Measurements from ENCODE around the gene ZNF616. TPM values are rescaled to one million over a fixed set of nuclear protein-coding genes. Genes with fewer than 3 reads are reported as not detected.

Gene ZNF616
- total RNA-seq, 4 donors from 2014 or later: 11.0 to 14.1 (median 13.2) TPM

- Histone ChIP-seq H3K27ac (no peak overlapping the region), H3K9me3 (peaks cover 5% of the 10 kb centered on the region), H3K27me3 (no peaks in the 10 kb centered on the region), H3K36me3 (peaks cover 24 to 29% of the 10 kb centered on the region in 2 donors), H3K4me3 (replicated peaks in 1 of 3) (no peak overlapping the region), H3K4me1 (no peaks in the 10 kb centered on the region)
- TF ChIP-seq POLR2A (IDR thresholded peaks at IDR 0.05): no peak
- TF ChIP-seq, protein P1, sequence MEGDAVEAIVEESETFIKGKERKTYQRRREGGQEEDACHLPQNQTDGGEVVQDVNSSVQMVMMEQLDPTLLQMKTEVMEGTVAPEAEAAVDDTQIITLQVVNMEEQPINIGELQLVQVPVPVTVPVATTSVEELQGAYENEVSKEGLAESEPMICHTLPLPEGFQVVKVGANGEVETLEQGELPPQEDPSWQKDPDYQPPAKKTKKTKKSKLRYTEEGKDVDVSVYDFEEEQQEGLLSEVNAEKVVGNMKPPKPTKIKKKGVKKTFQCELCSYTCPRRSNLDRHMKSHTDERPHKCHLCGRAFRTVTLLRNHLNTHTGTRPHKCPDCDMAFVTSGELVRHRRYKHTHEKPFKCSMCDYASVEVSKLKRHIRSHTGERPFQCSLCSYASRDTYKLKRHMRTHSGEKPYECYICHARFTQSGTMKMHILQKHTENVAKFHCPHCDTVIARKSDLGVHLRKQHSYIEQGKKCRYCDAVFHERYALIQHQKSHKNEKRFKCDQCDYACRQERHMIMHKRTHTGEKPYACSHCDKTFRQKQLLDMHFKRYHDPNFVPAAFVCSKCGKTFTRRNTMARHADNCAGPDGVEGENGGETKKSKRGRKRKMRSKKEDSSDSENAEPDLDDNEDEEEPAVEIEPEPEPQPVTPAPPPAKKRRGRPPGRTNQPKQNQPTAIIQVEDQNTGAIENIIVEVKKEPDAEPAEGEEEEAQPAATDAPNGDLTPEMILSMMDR (IDR thresholded peaks at IDR 0.05): no peak
- 97% methylated on average over 15 of the region's 15 CpGs for WGBS, 2 donors
- intact Hi-C loops (cut with DNase I): no loop called here
- no peak for DNase-seq
Measured at GRCh38 chr19:52155596-52156359, 16.0 kb upstream of the ZNF616 start.

- Histone ChIP-seq H3K27ac (no peak overlapping the region), H3K4me1 (no peaks in the 10 kb centered on the region), H3K4me3 (replicated peaks in 1 of 3) (no peak overlapping the region), H3K36me3 (no peaks in the 10 kb centered on the region), H3K27me3 (no peaks in the 10 kb centered on the region), H3K9me3 (no peaks in the 10 kb centered on the region)
- DNase-seq: no peak
- intact Hi-C loops (cut with DNase I): no loop called here
- no peak for TF ChIP-seq POLR2A (IDR thresholded peaks at IDR 0.05)
- TF ChIP-seq, protein P1 (IDR thresholded peaks at IDR 0.05): no peak
Measured at GRCh38 chr19:52148256-52148655, 8.5 kb upstream of the ZNF616 start.

DNA sequence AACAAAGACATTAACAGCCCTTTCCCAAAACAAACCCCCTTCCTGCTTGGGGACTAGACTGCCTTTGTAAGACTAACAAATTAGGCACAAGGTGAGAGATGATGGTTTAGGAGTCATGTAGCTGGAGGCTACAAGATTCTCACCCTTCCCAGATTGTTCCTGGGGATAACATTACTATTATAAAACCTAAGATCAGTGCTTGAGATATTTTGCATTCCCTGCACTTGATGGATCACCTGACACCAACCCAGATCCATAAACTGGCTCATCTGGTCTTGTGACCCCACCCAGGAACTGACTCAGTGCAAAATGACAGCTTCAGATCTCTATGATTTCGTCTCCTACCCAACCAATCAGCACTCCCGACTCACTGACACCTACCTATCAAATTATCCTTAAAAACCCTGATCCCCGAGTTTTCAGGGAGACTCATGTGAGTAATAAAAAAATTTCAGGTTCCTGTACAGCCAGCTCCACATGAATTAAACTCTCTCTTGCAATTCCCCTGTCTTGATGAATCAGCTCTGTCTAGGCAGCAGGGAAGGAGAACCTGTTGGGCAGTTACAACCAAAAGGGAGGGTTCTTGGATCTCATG is 2.4 kb upstream of the ZNF616 start:
- peaks cover 0 to 10% of the 10 kb centered on the region in 2 donors for H3K4me1 ChIP-seq
- no peak overlapping the region for H3K27ac ChIP-seq
- H3K27me3 ChIP-seq: no peaks in the 10 kb centered on the region
- no peak overlapping the region for H3K4me3 ChIP-seq (replicated peaks in 1 of 3)
- H3K36me3 ChIP-seq: no peaks in the 10 kb centered on the region
- no peak for DNase-seq
- 81 to 93% methylated on average over 3 of the region's 3 CpGs for WGBS, 2 donors
- intact Hi-C loops (cut with DNase I): no loop called here
- no peaks in the 10 kb centered on the region for H3K9me3 ChIP-seq
- no peak for TF ChIP-seq POLR2A (IDR thresholded peaks at IDR 0.05)
- TF ChIP-seq, protein P1 (IDR thresholded peaks at IDR 0.05): no peak

GRCh38 chr19:52141203-52141602 is 1.5 kb upstream of the ZNF616 start:
- 91 to 95% methylated on average over 2 of the region's 2 CpGs for WGBS, 2 donors
- H3K4me1 ChIP-seq: peaks cover 0 to 10% of the 10 kb centered on the region in 2 donors
- DNase-seq: no peak
- H3K27ac ChIP-seq: no peak overlapping the region
- no peak overlapping the region for H3K4me3 ChIP-seq (replicated peaks in 1 of 3)
- intact Hi-C loops (cut with DNase I): no loop called here
- no peaks in the 10 kb centered on the region for H3K36me3 ChIP-seq
- H3K27me3 ChIP-seq: no peaks in the 10 kb centered on the region
- no peaks in the 10 kb centered on the region for H3K9me3 ChIP-seq
- TF ChIP-seq, protein P1 (IDR thresholded peaks at IDR 0.05): no peak
- TF ChIP-seq POLR2A (IDR thresholded peaks at IDR 0.05): no peak

DNA sequence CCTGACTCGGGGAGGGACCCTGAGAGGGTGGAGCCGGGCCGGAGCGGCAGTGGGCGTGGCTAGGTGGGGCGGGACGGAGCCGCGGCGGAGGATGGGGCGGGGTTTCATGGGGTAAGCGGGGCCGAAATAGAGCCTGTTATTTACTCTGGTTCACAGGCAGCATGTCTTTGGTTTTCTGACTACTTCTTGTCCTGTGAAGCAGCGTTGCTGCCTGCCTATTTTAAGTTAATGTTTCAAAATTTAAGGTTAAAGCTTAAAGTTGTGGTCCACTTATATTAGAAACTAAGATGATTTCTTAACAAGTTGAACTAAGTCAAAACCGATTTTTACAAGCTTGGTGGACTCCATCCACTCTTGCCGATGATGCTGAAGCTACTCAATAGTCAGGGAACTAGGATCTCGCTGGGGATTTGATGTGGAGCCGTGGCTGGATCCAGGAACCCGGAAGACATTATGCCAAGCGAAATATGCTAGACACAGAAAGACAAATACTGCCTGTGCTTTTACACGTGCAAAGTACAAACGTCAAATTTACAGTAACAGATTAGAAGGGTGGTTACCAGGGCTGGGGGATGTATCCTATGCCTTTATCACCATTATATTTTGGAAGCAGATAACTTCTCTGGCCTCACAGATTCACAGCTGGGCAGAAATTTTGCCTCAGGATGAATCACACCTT is 433 bp upstream of the ZNF616 start:
- peak in 1 of 2 donors; percentile 5 for DNase-seq
- no peaks in the 10 kb centered on the region for H3K9me3 ChIP-seq
- no peaks in the 10 kb centered on the region for H3K27me3 ChIP-seq
- intact Hi-C loops (cut with DNase I): no loop called here
- TF ChIP-seq POLR2A (IDR thresholded peaks at IDR 0.05): no peak
- TF ChIP-seq, protein P1 (IDR thresholded peaks at IDR 0.05): no peak
- 10 to 12% methylated on average over 22 of the region's 22 CpGs for WGBS, 2 donors
- H3K4me1 ChIP-seq: peaks cover 0 to 10% of the 10 kb centered on the region in 2 donors
- H3K27ac ChIP-seq: peak overlapping the region; percentile 26 to 92 (median 53)
- peak overlapping the region in 1 of 3 donors; percentile 87 for H3K4me3 ChIP-seq (replicated peaks in 1 of 3)
- H3K36me3 ChIP-seq: no peaks in the 10 kb centered on the region

All from thyroid gland (tissue), 4 donors.